ENCODE data around the gene APBA3.

The APBA3 gene

GRCh38 chr19:3750211-3750610, 11.3 kb downstream of the APBA3 start:
- no peak overlapping the region for H3K4me3 Mint-ChIP-seq
- peaks cover 6% of the 10 kb centered on the region for H3K4me1 Mint-ChIP-seq
- no peak overlapping the region for H3K27ac Mint-ChIP-seq
- H3K9me3 Mint-ChIP-seq: no peaks in the 10 kb centered on the region
- no peak for DNase-seq (ENCODE audit: low spot score in 2 of 2)
- no peak for ATAC-seq
- H3K36me3 Mint-ChIP-seq: peaks cover 35% of the 10 kb centered on the region

GRCh38 chr19:3748965-3749364, 12.5 kb downstream of the APBA3 start:
- ATAC-seq (no peak), DNase-seq (ENCODE audit: low spot score in 2 of 2) (no peak)
- Mint-ChIP-seq H3K4me1 (no peaks in the 10 kb centered on the region), H3K4me3 (no peak overlapping the region), H3K36me3 (peaks cover 29% of the 10 kb centered on the region), H3K27ac (no peak overlapping the region), H3K9me3 (no peaks in the 10 kb centered on the region)

DNA sequence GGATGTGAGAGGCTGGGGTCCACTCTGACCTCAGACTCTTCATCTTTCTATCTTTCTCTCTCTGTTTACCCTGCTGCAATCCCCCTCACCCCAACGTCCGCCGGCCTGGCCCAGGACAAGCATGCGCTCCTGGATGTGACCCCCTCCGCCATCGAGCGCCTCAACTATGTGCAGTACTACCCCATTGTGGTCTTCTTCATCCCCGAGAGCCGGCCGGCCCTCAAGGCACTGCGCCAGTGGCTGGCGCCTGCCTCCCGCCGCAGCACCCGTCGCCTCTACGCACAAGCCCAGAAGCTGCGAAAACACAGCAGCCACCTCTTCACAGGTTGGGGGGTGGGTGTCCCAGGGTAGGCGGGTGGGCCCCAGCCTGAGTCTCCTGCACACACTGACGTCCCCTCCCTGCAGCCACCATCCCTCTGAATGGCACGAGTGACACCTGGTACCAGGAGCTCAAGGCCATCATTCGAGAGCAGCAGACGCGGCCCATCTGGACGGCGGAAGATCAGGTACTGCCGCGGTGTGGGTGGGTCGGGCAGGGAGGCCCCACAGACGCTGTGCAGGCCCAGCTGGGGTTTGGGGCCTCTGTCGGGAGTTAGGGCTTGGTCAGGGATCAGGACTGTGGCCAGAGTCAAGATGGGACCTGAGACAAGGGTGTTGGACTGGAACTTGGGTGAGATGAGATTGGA, 15.0 kb downstream of the APBA3 start:
- Mint-ChIP-seq H3K9me3 (no peaks in the 10 kb centered on the region), H3K4me3 (no peak overlapping the region), H3K36me3 (peaks cover 19% of the 10 kb centered on the region), H3K4me1 (no peaks in the 10 kb centered on the region), H3K27ac (no peak overlapping the region)
- ATAC-seq (no peak), DNase-seq (ENCODE audit: low spot score in 2 of 2) (no peak)

GRCh38 chr19:3745363-3746045, 16.0 kb downstream of the APBA3 start:
- DNase-seq (ENCODE audit: low spot score in 2 of 2): no peak
- Mint-ChIP-seq H3K4me1 (no peaks in the 10 kb centered on the region), H3K4me3 (no peak overlapping the region), H3K9me3 (no peaks in the 10 kb centered on the region), H3K27ac (no peak overlapping the region), H3K36me3 (peaks cover 13% of the 10 kb centered on the region)
- peak; percentile 28 for ATAC-seq

- Mint-ChIP-seq H3K36me3 (no peaks in the 10 kb centered on the region), H3K27ac (no peak overlapping the region), H3K4me3 (no peak overlapping the region), H3K9me3 (no peaks in the 10 kb centered on the region), H3K4me1 (no peaks in the 10 kb centered on the region)
- DNase-seq (ENCODE audit: low spot score in 2 of 2): no peak
- ATAC-seq: no peak
These were observed 18.0 kb downstream of the APBA3 start for GRCh38 chr19:3743486-3743885.

GRCh38 chr19:3740431-3740830, 21.1 kb downstream of the APBA3 start:
- no peak for ATAC-seq
- no peak for DNase-seq (ENCODE audit: low spot score in 2 of 2)
- H3K9me3 Mint-ChIP-seq: no peaks in the 10 kb centered on the region
- H3K4me1 Mint-ChIP-seq: peaks cover 6% of the 10 kb centered on the region
- no peak overlapping the region for H3K4me3 Mint-ChIP-seq
- no peak overlapping the region for H3K27ac Mint-ChIP-seq
- H3K36me3 Mint-ChIP-seq: no peaks in the 10 kb centered on the region

- no peaks in the 10 kb centered on the region for H3K36me3 Mint-ChIP-seq
- no peak overlapping the region for H3K4me3 Mint-ChIP-seq
- no peak overlapping the region for H3K27ac Mint-ChIP-seq
- DNase-seq (ENCODE audit: low spot score in 2 of 2): no peak
- peaks cover 6% of the 10 kb centered on the region for H3K4me1 Mint-ChIP-seq
- no peak for ATAC-seq
- H3K9me3 Mint-ChIP-seq: no peaks in the 10 kb centered on the region
These were observed 22.8 kb downstream of the APBA3 start for GRCh38 chr19:3738477-3739220.

GRCh38 chr19:3737487-3738205, 23.8 kb downstream of the APBA3 start:
- Mint-ChIP-seq H3K4me1 (peaks cover 6% of the 10 kb centered on the region), H3K4me3 (no peak overlapping the region), H3K27ac (no peak overlapping the region), H3K36me3 (no peaks in the 10 kb centered on the region), H3K9me3 (no peaks in the 10 kb centered on the region)
- ATAC-seq (no peak), DNase-seq (ENCODE audit: low spot score in 2 of 2) (no peak)

GRCh38 chr19:3736106-3736724, 25.3 kb downstream of the APBA3 start:
- Mint-ChIP-seq H3K36me3 (no peaks in the 10 kb centered on the region), H3K9me3 (no peaks in the 10 kb centered on the region), H3K4me3 (no peak overlapping the region), H3K4me1 (peaks cover 6% of the 10 kb centered on the region), H3K27ac (no peak overlapping the region)
- no peak for DNase-seq (ENCODE audit: low spot score in 2 of 2)
- no peak for ATAC-seq

- no peak for ATAC-seq
- no peak for DNase-seq (ENCODE audit: low spot score in 2 of 2)
- Mint-ChIP-seq H3K36me3 (no peaks in the 10 kb centered on the region), H3K4me1 (peaks cover 8% of the 10 kb centered on the region), H3K4me3 (no peak overlapping the region), H3K27ac (no peak overlapping the region), H3K9me3 (no peaks in the 10 kb centered on the region)
These were observed 27.2 kb downstream of the APBA3 start for GRCh38 chr19:3734310-3734600.

DNA sequence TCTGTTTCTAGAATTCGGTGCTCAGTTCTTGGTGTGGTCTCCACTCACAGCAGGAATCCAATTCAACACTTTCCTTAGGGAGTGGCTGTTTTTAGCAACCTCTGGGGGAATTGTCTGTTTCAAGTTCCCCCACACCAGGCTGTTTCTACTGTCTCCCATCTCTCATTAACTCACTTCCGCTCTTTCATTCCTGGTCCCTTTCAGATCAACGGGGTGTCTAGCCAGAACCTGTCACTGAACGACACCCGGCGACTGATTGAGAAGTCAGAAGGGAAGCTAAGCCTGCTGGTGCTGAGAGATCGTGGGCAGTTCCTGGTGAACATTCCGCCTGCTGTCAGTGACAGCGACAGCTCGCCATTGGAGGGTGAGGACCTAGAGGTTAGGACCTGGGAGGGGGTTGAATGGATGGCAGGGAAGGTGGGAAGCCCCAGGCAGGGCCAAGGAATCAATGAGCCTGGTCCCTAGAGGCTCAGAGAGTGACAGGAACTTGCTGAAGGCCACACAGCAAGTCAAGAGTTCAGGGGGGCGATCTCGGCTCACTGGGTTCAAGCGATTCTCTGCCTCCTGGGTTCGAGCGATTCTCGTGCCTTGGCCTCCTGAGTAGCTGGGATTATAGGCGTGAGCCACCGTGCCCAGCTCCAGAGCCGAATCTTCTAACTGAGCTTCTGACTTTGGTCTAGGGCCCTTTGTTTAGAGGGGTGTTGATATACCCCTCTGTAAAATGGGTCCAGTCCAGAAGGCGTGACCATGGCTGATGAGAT, 27.8 kb downstream of the APBA3 start:
- ATAC-seq: no peak
- H3K36me3 Mint-ChIP-seq: no peaks in the 10 kb centered on the region

DNA sequence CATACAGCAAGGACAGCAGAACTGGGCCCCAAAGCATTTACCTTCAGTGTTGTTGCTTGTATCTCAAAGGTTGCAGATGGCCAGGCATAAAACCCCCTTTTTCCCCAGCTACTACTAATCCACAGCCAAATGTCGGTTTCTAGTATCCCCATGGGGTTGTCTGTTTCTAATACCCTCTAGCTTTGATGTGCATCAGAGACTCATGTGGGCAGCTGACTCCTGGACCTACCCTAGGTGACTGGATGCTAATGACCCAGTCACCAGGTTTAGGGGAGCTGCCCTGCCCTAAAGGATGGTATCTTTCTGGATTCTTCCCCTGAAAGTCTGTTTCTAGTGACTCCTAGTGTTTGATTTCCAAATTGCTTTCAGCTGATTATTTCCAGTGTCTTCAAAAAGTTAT, 29.4 kb downstream of the APBA3 start:
- H3K27ac Mint-ChIP-seq: no peak overlapping the region
- no peak for ATAC-seq

More for the DNA sequence above, 27.8 kb downstream of the APBA3 start:
- peaks cover 12% of the 10 kb centered on the region for H3K4me1 Mint-ChIP-seq
- DNase-seq (ENCODE audit: low spot score in 2 of 2): no peak
- H3K27ac Mint-ChIP-seq: no peak overlapping the region
- H3K9me3 Mint-ChIP-seq: no peaks in the 10 kb centered on the region
- H3K4me3 Mint-ChIP-seq: no peak overlapping the region

GRCh38 chr19:3730457-3730958, 31.0 kb downstream of the APBA3 start:
- DNase-seq (ENCODE audit: low spot score in 2 of 2) (no peak), ATAC-seq (no peak)
- no peaks in the 10 kb centered on the region for H3K9me3 Mint-ChIP-seq
- no peaks in the 10 kb centered on the region for H3K36me3 Mint-ChIP-seq
- H3K4me3 Mint-ChIP-seq: no peak overlapping the region
- no peak overlapping the region for H3K27ac Mint-ChIP-seq
- H3K4me1 Mint-ChIP-seq: peaks cover 6% of the 10 kb centered on the region

More for the DNA sequence above, 29.4 kb downstream of the APBA3 start:
- no peak overlapping the region for H3K4me3 Mint-ChIP-seq
- DNase-seq (ENCODE audit: low spot score in 2 of 2): no peak
- H3K4me1 Mint-ChIP-seq: peaks cover 6% of the 10 kb centered on the region
- H3K36me3 Mint-ChIP-seq: no peaks in the 10 kb centered on the region
- no peaks in the 10 kb centered on the region for H3K9me3 Mint-ChIP-seq

DNA sequence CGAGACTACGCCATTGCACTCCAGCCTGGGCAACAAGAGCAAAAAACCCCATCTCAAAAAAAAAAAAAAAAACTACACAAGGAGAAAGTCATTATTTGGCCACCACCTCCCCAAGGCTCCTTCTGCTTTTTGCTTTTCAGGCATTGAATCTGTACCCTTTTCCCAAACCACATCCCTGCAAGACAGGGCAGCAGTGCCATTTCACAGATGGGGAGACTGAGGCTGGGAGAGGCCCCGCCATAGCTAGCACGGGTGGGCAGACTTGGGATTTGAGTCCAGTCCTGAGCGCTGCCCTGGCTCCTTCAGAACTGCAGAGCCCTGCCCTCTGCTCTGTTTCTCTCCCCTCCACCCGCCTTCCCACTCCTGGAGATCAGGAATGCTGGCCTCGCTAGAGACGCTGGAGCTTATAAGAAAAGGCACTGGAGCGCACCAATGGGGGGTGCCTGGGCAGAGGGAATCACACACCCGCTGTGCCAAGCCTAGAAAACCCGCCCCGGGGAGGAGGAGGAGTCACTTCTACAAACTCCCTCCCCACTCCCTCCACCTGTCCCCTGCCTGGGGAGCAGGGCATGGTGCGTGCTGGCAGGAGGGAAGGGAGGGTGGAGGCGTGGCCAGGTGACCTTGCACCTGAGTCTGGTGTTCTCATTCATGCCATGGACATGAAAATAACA, 35.7 kb downstream of the APBA3 start:
- Mint-ChIP-seq H3K4me3 (no peak overlapping the region), H3K4me1 (peaks cover 14% of the 10 kb centered on the region), H3K36me3 (no peaks in the 10 kb centered on the region), H3K9me3 (no peaks in the 10 kb centered on the region), H3K27ac (no peak overlapping the region)
- DNase-seq (ENCODE audit: low spot score in 2 of 2) (no peak), ATAC-seq (no peak)

Measured in stimulated activated effector memory CD8-positive, alpha-beta T cell treated with anti-CD3 and anti-CD28 coated beads, Interleukin-12 subunit alpha, Interleukin-12 subunit beta, amount 100 ng/mL, for 72 hours (primary cell).